Motor neuron (in vitro differentiated cells): Measurements from ENCODE around the gene OVCH1. TPM values are rescaled to one million over a fixed set of nuclear protein-coding genes. Genes with fewer than 3 reads are reported as not detected.
"Not testable (repeated sequence)": the region's sequence is repeated elsewhere in the genome, so short reads cannot be mapped to it uniquely, and the experiment has no call there.

Experiments
- ATAC-seq, 8 experiments: fragments of 200-7000 bp; cut with Tn5 transposase; replicated peaks in 6 of 8; 2 replicates each; pipeline ENCODE4 v1.8.0; 2021; ENCODE audit warnings: mild to moderate bottlenecking in 8 of 8, moderate library complexity in 8 of 8
- H3K27ac ChIP-seq, 2 donors: fragments of 250-450 bp; sonication (Bioruptor Pico); 2 replicates each; pipeline ENCODE4 v1.9.0; 2021; ENCODE audit warnings: antibody characterized with exemption in 2 of 2, mild to moderate bottlenecking in 2 of 2, moderate library complexity in 1 of 2
- H3K4me1 ChIP-seq, 2 donors: fragments of 250-450 bp; sonication (Bioruptor Pico); replicated peaks in 1 of 2; 2 replicates each; pipeline ENCODE4 v1.6.1; 2021; ENCODE audit warnings: antibody characterized with exemption in 2 of 2, mild to moderate bottlenecking in 2 of 2, moderate library complexity in 1 of 2
- H3K4me3 ChIP-seq, 5 donors: fragments of 250-450 bp; sonication (Bioruptor Pico); 2 replicates each; pipeline ENCODE4 v1.9.0; 2021; ENCODE audit warnings: antibody characterized with exemption in 5 of 5, mild to moderate bottlenecking in 5 of 5, moderate library complexity in 4 of 5
- WGBS, 10 experiments: fragments of 450-650 bp; shearing (Covaris generic); methylation state at CpG; one replicate each; pipeline ENCODE4 v1.0.0; 2022; 5-methylcytosine and 5-hydroxymethylcytosine counted together
- in situ Hi-C, 9 experiments: fragments of 400-800 bp; cut with MboI; loops; one replicate each; pipeline ENCODE4 v1.15.0; 2021; ENCODE audit warnings: low sequenced_read_pairs in 9 of 9, low pct_unique_long_range_greater_than_20kb in 2 of 9; ENCODE audit not compliant: unreplicated experiment in 9 of 9
- total RNA-seq, 8 experiments: library from RNA; unstranded; fragments of 300-600 nt; gene quantifications; 2 replicates each; pipeline versions ENCODE4 v1.2.3 to v1.2.4, GENCODE V29; 2022

The OVCH1 gene
- total RNA-seq, 8 experiments from 2014 or later = 0.08 to 2.4 (median 0.19) TPM; not detected in 1

DNA sequence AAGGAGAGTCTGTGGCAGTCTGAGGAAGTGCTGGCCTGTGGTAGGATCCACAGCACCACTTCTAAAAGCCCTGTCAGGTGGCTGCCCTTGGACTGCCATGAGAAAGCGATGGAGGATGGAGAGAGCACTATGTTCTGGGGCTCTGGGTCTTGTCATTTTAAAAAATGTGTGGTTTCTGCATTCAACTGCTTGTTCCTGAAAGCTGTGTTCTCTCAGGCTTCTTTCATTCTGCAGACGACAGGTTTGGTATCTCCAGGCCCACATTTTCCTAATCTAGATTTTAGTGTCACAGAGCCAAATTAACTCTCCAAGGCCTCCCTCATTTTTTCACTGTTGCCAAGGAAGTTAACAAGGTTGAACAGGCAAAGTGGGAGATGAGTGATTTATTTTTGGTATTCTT is 10.5 kb downstream of the OVCH1 start:
- in situ Hi-C loops = no loop called here
- WGBS, 10 experiments = 17 to 83% (median 73%) methylated on average over 1 to 2 of the region's 2 CpGs; no CpG with 5 or more reads in 4 of the 10 experiments
- H3K4me3 ChIP-seq = no peak overlapping the region
- H3K4me1 ChIP-seq = no peaks in the 10 kb centered on the region
- ATAC-seq = no peak
- H3K27ac ChIP-seq = no peak overlapping the region

DNA sequence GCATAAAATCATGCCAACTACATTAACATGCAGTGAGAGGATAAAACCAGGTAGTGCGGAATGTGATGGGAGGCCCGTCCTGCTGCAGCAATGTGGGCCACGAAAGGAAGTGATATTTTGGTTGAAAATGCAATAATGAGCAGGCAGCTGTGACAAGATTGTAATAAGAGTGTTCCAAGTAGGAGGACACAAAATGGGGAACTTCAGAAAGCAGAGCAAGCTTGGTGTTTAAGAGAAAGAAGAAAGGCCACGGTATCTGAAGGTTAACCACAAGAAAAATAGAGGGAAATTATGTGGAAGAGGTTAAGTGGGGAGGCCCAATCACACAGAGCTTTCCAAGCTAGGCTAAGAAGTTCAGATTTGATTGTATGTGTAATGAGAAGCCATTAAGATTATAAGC is 34.3 kb downstream of the OVCH1 start:
- Histone ChIP-seq H3K27ac (no peak overlapping the region), H3K4me3 (no peak overlapping the region), H3K4me1 (no peaks in the 10 kb centered on the region)
- in situ Hi-C loops = no loop called here
- 24 to 93% (median 81%) methylated on average over 2 to 4 of the region's 4 CpGs for WGBS, 10 experiments
- ATAC-seq = no peak

DNA sequence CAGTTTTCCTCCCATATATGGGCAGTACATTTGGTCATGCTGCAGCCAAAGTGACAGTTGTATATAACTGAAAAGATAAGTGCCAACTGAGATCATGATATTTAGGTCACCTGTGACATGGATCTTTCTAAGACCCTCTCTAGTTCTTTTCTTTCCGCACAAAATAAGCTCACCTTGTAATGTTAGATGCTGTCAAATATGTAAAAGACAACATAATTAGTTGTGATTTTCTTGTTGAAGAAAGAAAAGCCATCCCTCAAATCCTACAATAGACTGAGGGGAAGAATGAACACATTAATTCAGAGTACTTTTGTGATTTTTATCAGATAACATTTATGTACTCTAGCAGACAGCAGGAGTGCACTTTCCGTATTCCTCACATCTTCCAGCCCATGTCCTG is 37.4 kb downstream of the OVCH1 start:
- WGBS, 10 experiments = 60 to 100% (median 96%) methylated on average over 1 to 2 of the region's 2 CpGs; no CpG with 5 or more reads in 4 of the 10 experiments
- in situ Hi-C loops = no loop called here
- no peak overlapping the region for H3K27ac ChIP-seq
- H3K4me3 ChIP-seq = no peak overlapping the region
- no peak for ATAC-seq
- H3K4me1 ChIP-seq = no peaks in the 10 kb centered on the region

DNA sequence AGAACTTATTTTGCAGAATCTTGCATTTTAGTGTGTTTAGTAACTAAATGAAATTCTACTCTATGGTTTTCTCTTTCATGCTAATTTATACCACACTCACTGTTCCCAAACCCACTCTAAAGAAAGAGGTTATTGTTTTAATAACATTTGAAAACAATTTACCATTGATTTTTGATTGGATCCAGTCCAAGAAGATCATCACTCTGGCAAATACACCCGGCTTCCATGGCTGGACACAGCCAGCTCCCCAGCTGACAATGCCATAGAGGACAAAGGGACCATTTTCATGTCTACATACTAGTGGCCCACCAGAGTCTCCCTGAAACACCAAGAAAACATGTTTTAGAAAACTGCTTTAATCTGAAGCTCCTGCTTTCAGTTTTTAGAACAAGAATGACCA is 42.4 kb downstream of the OVCH1 start:
- H3K4me1 ChIP-seq = no peaks in the 10 kb centered on the region
- WGBS, 10 experiments = 0 to 90% (median 47%) methylated on average over 1 of the region's 1 CpG; no CpG with 5 or more reads in 4 of the 10 experiments
- in situ Hi-C loops = no loop called here
- no peak overlapping the region for H3K27ac ChIP-seq
- peak in 1 of 8 experiments; percentile 49 for ATAC-seq
- no peak overlapping the region for H3K4me3 ChIP-seq

DNA sequence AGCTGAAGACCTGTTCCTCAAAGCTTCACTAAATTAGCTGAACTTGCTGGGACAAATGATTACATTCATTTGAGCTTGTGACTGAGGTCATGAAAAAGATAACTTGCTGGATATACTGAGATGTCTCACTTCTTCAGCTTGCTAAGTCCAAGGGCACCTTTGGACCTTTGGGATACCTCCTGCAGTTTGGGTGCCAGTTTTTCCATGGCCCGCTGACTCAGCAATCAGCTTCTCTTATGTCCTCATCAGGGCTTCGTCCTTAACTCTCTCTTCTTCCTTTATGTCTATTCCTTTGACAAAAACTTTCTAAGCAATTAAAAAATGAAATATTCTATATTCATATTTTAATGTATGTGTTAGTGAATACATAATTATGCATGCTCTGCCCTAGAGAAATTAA is 45.6 kb downstream of the OVCH1 start:
- no peak overlapping the region for H3K27ac ChIP-seq
- H3K4me3 ChIP-seq = no peak overlapping the region
- 45 to 100% (median 86%) methylated on average over 1 to 2 of the region's 2 CpGs; no CpG with 5 or more reads in 1 of the 10 experiments for WGBS, 10 experiments
- in situ Hi-C loops = no loop called here
- H3K4me1 ChIP-seq = no peaks in the 10 kb centered on the region
- ATAC-seq = no peak

DNA sequence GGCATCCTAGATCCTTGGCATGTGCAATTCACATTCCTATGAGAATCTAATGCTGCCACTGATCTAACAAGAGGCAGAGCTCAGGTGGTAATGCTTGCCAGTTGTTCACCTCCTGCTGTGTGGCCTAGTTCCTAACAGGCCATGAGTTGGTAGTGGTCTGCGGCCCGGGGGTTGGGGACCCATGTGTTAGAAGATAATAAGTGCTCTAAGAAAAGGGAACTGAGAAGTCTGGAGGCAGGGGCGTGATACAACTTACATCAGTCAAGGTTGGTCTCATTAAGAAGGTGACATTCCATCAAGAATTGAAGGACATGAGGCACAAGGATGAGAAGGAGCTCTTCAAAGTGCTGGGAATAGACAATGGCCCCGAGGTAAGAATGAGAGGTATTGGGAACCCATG is 49.3 kb downstream of the OVCH1 start:
- in situ Hi-C loops = no loop called here
- WGBS, 10 experiments = 0 to 95% (median 81%) methylated on average over 1 to 4 of the region's 4 CpGs
- Histone ChIP-seq H3K4me3 (no peak overlapping the region), H3K27ac (no peak overlapping the region), H3K4me1 (no peaks in the 10 kb centered on the region)
- no peak for ATAC-seq

DNA sequence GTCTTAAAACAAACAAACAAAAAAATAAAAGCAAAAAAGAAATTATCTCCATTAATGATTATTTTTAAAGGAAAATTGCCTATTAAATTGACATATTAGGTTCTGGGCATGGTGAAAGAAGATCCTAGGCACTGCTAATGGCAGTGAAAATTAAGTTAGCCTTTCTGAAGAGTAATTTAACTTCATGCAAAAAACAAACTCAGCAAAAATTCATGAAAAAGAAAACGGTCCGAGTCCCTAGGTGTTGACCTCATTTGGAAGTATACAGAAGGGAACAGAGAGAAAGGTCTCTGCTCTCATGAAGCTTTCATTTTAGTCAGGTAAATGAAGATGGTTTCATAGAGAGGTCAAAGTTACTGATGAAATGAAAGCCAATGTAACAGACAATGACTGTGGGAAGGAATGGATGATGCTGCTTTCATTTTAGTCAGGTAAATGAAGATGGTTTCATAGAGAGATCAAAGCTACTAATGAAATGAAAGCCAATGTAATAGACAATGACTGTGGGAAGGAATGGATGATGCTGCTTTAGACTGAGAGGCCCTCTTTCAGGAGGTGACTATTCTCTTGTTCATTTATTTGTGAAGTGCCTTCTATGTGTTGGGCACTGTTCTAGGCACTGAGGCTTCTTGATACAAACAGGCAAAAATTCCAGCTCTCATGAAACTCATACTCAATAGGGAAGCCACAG is 50.1 kb downstream of the OVCH1 start:
- no peak overlapping the region for H3K27ac ChIP-seq
- H3K4me1 ChIP-seq = no peaks in the 10 kb centered on the region
- H3K4me3 ChIP-seq = no peak overlapping the region
- 30 to 94% (median 74%) methylated on average over 1 to 2 of the region's 2 CpGs for WGBS, 10 experiments
- in situ Hi-C loops = no loop called here
- no peak for ATAC-seq

DNA sequence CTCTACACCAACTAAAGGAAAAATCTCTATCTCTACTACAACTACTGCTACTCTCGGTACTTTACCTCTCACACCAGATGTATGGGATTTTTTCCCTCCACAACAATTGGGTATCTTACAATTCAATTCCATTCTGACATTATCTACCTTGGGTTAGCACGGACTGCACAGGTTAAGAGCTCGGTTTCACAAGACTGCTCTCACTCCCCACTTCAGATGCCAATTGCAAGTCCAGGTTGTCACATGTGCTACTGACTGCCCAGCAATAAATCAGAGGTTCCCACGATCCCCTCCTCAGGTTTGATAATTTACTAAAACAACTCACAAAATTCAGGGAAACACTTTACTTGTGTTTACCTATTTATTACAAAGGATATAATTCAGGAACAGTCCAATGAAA is 58.0 kb downstream of the OVCH1 start:
- no peak for ATAC-seq
- no peaks in the 10 kb centered on the region for H3K4me1 ChIP-seq
- WGBS, 10 experiments = 14 to 100% (median 74%) methylated on average over 1 to 4 of the region's 4 CpGs
- no peak overlapping the region for H3K27ac ChIP-seq
- no peak overlapping the region for H3K4me3 ChIP-seq
- in situ Hi-C loops = no loop called here

DNA sequence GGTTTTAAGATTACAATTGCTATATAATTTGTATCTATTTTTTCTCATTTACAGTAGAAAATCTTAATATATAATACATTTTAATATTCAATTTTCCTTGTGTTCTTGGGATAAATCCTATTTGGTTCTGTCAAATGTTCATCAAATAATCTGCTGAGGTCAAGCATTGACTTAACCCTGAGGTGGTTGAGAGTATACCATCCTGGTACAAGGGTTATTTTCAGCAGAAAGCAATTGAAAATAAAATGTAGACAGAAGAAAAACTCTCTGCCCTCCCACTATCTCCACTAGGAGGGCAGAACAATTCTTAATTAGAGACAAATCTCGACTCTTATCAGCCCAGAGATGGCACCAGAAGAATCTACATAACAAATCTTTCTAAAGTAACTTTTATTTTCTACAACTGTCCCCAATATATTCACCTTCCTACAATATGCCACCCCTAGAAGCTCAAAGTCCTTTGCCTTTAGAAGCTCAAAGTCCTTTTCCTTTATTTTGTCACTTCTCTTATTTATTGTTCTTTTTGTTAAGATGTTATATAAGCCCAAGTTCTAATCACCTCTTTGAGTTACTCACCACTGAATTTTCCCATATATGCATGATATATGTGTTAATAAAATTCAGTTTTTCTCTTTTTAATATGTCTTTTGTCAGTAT is 58.6 kb downstream of the OVCH1 start:
- WGBS, 10 experiments = 17 to 100% (median 17%) methylated on average over 1 of the region's 1 CpG; no CpG with 5 or more reads in 5 of the 10 experiments
- H3K4me3 ChIP-seq = no peak overlapping the region
- in situ Hi-C loops = no loop called here
- no peak for ATAC-seq
- no peak overlapping the region for H3K27ac ChIP-seq
- H3K4me1 ChIP-seq = no peaks in the 10 kb centered on the region

DNA sequence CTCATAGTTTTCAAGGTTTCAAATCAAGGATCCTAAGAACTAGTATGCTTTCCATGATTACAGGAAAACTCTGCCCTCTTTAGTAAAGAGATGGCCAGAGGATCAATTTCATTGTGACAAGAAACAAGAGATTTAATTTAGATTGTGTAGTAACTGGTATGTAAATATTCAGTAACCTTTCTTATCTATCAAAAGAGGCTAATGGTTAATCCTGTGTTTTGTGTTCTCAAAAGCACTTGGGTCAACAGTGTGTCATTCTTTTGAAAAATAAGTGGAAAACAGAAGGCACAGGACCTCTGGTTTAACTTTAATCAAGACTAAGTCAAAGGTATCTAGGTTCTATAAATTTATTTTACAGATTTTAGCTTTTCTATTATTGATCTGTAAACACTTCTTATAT is 59.9 kb downstream of the OVCH1 start:
- no peak for ATAC-seq
- no peaks in the 10 kb centered on the region for H3K4me1 ChIP-seq
- H3K27ac ChIP-seq = no peak overlapping the region
- in situ Hi-C loops = no loop called here
- no peak overlapping the region for H3K4me3 ChIP-seq

DNA sequence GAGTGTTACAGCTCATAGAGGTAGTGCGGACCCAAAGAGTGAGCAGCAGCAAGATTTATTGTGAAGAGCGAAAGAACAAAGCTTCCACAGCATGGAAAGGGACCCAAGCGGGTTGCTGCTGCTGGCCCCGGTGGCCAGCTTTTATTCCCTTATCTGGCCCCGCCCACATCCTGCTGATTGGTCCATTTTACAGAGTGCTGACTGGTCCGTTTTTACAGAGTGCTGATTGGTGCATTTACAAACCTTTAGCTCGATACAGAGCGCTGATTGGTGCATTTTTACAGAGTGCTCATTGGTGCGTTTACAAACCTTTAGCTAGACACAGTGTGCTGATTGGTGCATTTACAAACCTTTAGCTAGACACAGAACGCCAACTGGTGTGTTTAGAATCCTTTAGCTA is 60.7 kb downstream of the OVCH1 start:
- H3K27ac ChIP-seq, in situ Hi-C loops, H3K4me1 ChIP-seq, ATAC-seq, H3K4me3 ChIP-seq: not testable (repeated sequence)
- 20 to 95% (median 76%) methylated on average over 1 to 6 of the region's 10 CpGs; no CpG with 5 or more reads in 2 of the 10 experiments for WGBS, 10 experiments

DNA sequence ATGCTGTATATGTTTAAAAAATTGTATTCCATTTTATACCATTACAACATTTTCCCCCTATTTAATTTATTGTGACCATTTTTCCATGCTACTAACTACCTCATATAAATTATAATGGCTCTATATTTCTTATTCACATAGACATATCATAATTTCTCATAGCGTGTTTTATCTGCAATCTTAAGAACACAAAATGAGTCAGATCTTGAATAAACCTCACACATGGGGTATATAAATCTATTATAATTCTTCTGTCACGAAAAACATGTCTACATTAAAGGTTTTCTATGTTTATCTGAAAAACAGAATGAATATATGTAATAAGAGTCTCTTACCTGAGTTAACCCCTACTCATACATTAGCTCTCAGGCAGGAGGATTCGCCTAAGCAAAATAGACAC is 66.0 kb downstream of the OVCH1 start:
- in situ Hi-C loops = no loop called here
- H3K27ac ChIP-seq = no peak overlapping the region
- 20 to 80% (median 59%) methylated on average over 2 to 3 of the region's 3 CpGs for WGBS, 10 experiments
- no peak overlapping the region for H3K4me3 ChIP-seq
- no peaks in the 10 kb centered on the region for H3K4me1 ChIP-seq
- ATAC-seq = no peak

DNA sequence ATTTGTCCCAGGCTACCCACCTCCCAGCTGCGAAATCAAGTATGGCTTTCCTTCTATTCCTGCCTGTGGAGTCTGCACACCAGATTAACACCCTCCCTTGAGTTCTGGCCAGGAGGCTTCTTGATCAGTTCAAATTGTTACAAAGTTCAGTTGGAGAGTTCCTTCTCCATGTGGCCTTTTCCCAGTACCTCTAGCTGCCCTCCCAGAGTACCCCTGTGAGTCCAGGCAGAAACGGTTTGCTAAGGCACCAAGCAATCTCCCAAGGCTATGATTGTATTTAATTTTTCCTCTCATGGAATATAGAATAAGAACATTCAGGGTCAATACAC is 66.8 kb downstream of the OVCH1 start:
- H3K4me3 ChIP-seq = no peak overlapping the region
- no peaks in the 10 kb centered on the region for H3K4me1 ChIP-seq
- in situ Hi-C loops = no loop called here
- H3K27ac ChIP-seq = no peak overlapping the region
- ATAC-seq = no peak
- WGBS, 10 experiments = 0 to 100% (median 79%) methylated on average over 1 to 2 of the region's 2 CpGs; no CpG with 5 or more reads in 3 of the 10 experiments
